ENCODE measurements around the gene HES2. TPM values are rescaled to one million over a fixed set of nuclear protein-coding genes. Genes with fewer than 3 reads are reported as not detected.

HES2 gene
- total RNA-seq, 4 donors from 2014 or later: 2.5 to 15.9 (median 5.2) TPM

GRCh38 chr1:6417961-6418667 is 1.6 kb downstream of the HES2 start:
- no peak for TF ChIP-seq CTCF (IDR thresholded peaks at IDR 0.05)
- no peak for TF ChIP-seq POLR2A (IDR thresholded peaks at IDR 0.05)
- Histone ChIP-seq H3K27ac (no peak overlapping the region), H3K27me3 (peaks cover 0 to 29% of the 10 kb centered on the region in 2 donors), H3K9me3 (peaks cover 0 to 3% (median 0%) of the 10 kb centered on the region in 4 donors), H3K36me3 (no peaks in the 10 kb centered on the region), H3K4me1 (peaks cover 3 to 46% (median 20%) of the 10 kb centered on the region in 4 donors), H3K4me3 (peak overlapping the region in 2 of 4 donors; percentile 56 to 58)
- DNase-seq: peak in 1 of 3 donors; percentile 63

GRCh38 chr1:6416906-6417305 is 2.8 kb downstream of the HES2 start:
- H3K4me3 ChIP-seq: no peak overlapping the region
- peaks cover 0 to 3% (median 0%) of the 10 kb centered on the region in 4 donors for H3K9me3 ChIP-seq
- no peak for DNase-seq
- no peaks in the 10 kb centered on the region for H3K36me3 ChIP-seq
- no peak for TF ChIP-seq CTCF (IDR thresholded peaks at IDR 0.05)
- no peak for TF ChIP-seq POLR2A (IDR thresholded peaks at IDR 0.05)
- H3K27me3 ChIP-seq: peaks cover 0 to 29% of the 10 kb centered on the region in 2 donors
- H3K4me1 ChIP-seq: peaks cover 3 to 44% (median 20%) of the 10 kb centered on the region in 4 donors
- H3K27ac ChIP-seq: no peak overlapping the region

GRCh38 chr1:6416295-6416656 is 3.4 kb downstream of the HES2 start:
- DNase-seq: no peak
- no peak overlapping the region for H3K4me3 ChIP-seq
- H3K9me3 ChIP-seq: peaks cover 0 to 3% (median 0%) of the 10 kb centered on the region in 4 donors
- peaks cover 0 to 29% of the 10 kb centered on the region in 2 donors for H3K27me3 ChIP-seq
- H3K27ac ChIP-seq: no peak overlapping the region
- H3K4me1 ChIP-seq: peaks cover 3 to 44% (median 20%) of the 10 kb centered on the region in 4 donors
- TF ChIP-seq CTCF (IDR thresholded peaks at IDR 0.05) (no peak), POLR2A (IDR thresholded peaks at IDR 0.05) (no peak)
- no peaks in the 10 kb centered on the region for H3K36me3 ChIP-seq

- DNase-seq: no peak
- H3K27ac ChIP-seq: peak overlapping the region in 1 of 4 donors; percentile 14
- H3K4me3 ChIP-seq: no peak overlapping the region
- TF ChIP-seq POLR2A (IDR thresholded peaks at IDR 0.05): no peak
- TF ChIP-seq CTCF (IDR thresholded peaks at IDR 0.05): no peak
- H3K4me1 ChIP-seq: peaks cover 2 to 36% (median 12%) of the 10 kb centered on the region in 4 donors
- no peaks in the 10 kb centered on the region for H3K36me3 ChIP-seq
- H3K27me3 ChIP-seq: peaks cover 0 to 21% of the 10 kb centered on the region in 2 donors
- peaks cover 0 to 3% (median 0%) of the 10 kb centered on the region in 4 donors for H3K9me3 ChIP-seq
Measured at GRCh38 chr1:6414881-6415626, 4.7 kb downstream of the HES2 start.

- DNase-seq: peak in 1 of 3 donors; percentile 61
- H3K4me1 ChIP-seq: peaks cover 0 to 30% (median 7%) of the 10 kb centered on the region in 4 donors
- TF ChIP-seq CTCF (IDR thresholded peaks at IDR 0.05): peak in 4 of 6 experiments; percentile 11 to 43 (median 30)
- TF ChIP-seq POLR2A (IDR thresholded peaks at IDR 0.05): no peak
- H3K27me3 ChIP-seq: peaks cover 0 to 17% of the 10 kb centered on the region in 2 donors
- H3K27ac ChIP-seq: no peak overlapping the region
- H3K9me3 ChIP-seq: peaks cover 0 to 3% (median 0%) of the 10 kb centered on the region in 4 donors
- H3K36me3 ChIP-seq: no peaks in the 10 kb centered on the region
- H3K4me3 ChIP-seq: no peak overlapping the region
Measured at GRCh38 chr1:6414443-6414844, 5.3 kb downstream of the HES2 start.

Data from Peyer's patch (tissue), 4 donors.